Umbilical cord (tissue), 2 donors: Measurements from ENCODE around the gene FNDC11. TPM values are rescaled to one million over a fixed set of nuclear protein-coding genes. Genes with fewer than 3 reads are reported as not detected.

Experiments
- DNase-seq: peaks from one replicate; pipeline ENCODE4 v3.0.0-alpha.2; 2015; ENCODE audit warnings: low spot score
- total RNA-seq: library from RNA; depleted of rRNA; stranded (reverse); fragments of >200 nt; gene quantifications from one replicate; pipeline ENCODE4 v1.2.3, GENCODE V29; 2014; ENCODE audit warnings: low replicate concordance; ENCODE audit not compliant: insufficient read depth

FNDC11 gene
- total RNA-seq, 1 donor from 2014 or later: 1.2 TPM

GRCh38 chr20:63539441-63540370, 14.3 kb upstream of the FNDC11 start:
- DNase-seq: no peak

DNA sequence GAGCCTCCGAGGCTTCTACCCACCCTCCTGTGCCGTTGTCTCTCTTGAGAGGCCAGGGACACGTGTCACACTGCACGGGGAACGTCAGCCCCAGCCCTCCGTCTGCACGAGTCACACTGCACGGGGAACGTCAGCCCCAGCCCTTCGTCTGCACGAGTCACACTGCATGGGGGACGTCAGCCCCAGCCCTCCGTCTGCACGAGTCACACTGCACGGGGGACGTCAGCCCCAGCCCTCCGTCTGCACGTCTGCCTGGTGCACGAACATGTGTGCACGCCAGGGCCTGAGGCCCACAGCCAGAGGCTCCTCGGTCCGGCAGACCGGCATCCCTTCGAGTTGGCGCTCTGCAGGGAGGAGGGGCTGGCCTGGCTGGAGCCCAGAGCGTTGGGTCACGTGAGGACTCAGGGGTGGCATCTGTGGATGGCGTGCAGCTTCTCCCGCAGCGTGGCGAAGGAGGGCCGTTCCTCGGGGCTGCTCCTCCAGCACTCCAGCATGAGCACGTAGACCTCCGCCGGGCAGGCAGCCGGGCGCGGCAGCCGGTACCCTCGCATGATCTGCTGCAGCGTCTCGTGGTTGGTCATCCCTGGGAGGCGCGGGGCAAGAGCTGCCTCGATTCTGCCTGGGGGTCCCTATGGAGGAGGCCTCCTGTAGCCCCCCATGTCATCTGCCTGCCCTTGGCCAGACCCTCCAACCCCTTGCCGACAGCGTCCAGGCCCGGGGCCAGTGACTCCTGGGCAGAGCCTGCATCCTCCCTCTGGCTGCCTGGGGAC, 13.4 kb upstream of the FNDC11 start:
- DNase-seq: no peak

GRCh38 chr20:63541371-63541770, 12.6 kb upstream of the FNDC11 start:
- DNase-seq: no peak

GRCh38 chr20:63542031-63542559, 11.9 kb upstream of the FNDC11 start:
- DNase-seq: no peak

- DNase-seq: no peak
These were observed 11.3 kb upstream of the FNDC11 start for GRCh38 chr20:63542696-63543095.

- no peak for DNase-seq
These were observed 10.8 kb upstream of the FNDC11 start for GRCh38 chr20:63543131-63543530.

DNA sequence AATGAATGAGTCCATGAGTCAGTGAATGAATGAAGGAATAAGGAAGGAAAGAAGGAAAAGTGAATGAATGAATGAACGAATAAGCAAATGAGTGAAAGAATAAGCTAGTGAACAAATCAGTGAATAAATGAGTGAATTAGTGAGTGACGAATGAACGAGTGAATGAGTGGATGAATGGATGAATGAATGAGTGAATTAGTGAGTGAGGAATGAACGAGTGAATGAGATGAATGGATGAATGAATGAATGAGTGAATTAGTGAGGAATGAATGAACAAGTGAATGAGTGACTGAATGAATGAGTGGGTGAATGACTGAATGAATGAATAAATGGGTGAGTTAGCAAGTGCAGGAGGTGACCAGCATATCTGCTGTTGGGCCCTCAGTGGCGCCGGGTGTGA, 10.2 kb upstream of the FNDC11 start:
- no peak for DNase-seq

GRCh38 chr20:63544241-63544957, 9.6 kb upstream of the FNDC11 start:
- DNase-seq: no peak

- no peak for DNase-seq
These were observed 8.9 kb upstream of the FNDC11 start for GRCh38 chr20:63544958-63545516.

DNA sequence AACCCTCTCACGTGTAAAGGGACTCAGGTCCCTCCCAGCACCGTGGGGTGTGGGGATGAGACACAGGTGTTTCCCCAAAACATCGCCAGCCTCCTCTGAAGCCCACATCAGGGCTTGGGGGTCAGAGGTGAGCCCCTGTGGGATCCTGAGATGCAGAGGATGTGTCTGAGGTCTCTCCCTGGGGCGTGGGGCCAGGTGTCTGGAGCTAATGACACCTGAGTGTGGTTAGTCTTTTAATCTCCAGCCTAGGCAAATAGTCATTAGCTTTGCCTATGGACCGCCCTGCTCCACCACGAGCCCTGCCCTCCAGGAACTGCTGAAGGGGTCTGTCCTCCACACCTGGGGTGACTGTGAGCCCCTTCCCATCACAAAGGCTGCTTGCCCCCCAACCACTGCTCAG, 8.1 kb upstream of the FNDC11 start:
- DNase-seq: no peak

DNA sequence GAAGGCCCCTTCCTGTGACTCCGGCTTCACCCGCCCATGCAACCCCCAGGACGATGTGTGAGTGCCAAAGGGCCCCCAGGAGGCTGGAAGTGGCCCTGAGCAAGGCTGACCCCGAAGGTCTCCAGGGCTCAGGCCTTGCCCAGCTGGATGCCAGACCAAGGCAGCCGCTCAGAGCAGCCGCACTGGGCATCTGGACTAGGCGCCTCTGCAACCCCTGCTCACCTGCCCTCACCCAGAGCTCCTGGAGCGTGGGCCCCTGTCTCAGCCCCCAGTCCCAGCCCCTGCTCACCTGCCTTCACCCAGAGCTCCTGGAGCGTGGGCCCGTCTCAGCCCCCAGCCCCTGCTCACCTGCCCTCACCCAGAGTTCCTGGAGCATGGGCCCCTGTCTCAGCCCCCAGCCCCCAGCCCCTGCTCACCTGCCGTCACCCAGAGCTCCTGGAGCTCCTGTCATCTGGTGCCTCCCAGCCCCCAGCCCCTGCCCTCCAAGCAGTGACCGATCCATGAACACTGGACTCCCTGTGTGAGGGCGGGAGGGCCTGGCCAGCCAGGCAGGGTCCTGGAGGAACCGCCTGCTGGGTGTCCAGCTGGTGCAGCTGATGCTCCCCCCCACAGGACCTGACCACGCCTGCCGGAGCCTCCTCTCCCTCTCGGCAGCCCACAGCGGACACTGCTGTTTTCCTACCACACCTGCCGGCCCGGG, 7.6 kb upstream of the FNDC11 start:
- DNase-seq: no peak

GRCh38 chr20:63546956-63547724, 6.8 kb upstream of the FNDC11 start:
- DNase-seq: no peak

DNA sequence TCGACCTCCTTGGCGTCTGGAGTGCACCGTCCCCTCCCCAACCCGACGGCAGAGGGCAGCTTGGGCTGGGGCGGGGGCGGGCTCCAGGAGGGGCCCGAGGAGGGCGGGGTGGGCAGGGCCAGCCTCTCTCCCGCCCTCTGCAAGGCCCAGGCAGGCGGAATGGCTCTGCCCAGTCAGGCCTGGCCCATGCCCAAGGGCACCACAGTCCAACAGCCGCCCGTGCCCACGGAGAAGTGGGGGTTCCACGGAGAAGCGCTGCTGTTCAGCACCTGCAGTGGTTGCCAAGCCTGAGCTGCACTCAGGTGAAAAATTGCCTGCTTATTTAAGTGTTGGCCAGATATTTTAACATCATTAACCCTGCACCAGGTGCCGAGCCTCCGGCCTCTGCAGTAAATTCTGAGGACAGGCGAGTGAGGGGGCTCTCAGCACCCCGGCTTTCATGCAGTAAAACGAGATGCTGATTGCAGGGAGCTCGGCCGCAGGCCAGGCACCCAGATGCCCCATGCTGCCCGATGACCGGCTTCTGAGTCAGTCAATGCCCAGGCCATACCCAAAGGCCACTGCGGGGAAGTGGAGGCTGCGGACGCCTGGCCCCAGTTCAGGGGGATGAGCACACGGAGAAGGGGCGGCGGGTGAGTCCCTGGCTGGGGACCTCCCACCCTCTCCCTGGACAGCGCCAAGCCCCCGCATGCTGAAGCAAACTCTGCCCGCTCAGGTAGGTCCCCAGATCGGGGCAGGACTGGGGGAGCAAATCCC, 6.1 kb upstream of the FNDC11 start, which contains the start of gene SRMS:
SRMS (minus strand) TSS at position 25 of the 756 bp plus-strand sequence. CDS start 286 bp downstream, outside the sequence.
- no peak for DNase-seq

DNA sequence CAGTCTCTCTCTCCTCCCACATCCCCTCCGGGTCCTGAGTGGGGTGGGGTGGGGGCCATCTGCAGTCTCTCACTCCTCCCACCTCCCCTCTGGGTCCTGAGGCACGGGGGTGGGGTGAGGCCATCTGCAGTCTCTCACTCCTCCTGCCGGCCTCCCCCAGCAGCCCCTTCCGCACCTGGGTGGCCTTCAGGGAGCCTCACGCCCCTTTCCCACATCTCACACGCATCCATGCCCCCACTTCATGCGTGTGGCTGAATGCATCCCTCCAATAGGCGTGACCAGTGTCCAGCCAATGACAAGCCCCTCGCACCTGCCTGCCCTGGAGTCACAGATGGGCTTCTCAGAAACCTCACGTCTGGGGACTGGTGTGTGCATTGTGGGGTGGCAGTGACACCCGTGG, 5.4 kb upstream of the FNDC11 start:
- no peak for DNase-seq

GRCh38 chr20:63549019-63549418, 4.9 kb upstream of the FNDC11 start:
- no peak for DNase-seq

- no peak for DNase-seq
These were observed 4.2 kb upstream of the FNDC11 start for GRCh38 chr20:63549679-63550282.

- no peak for DNase-seq
These were observed 2.9 kb upstream of the FNDC11 start for GRCh38 chr20:63551068-63551467.

- peak; percentile 36 for DNase-seq
These were observed 1.3 kb upstream of the FNDC11 start for GRCh38 chr20:63552481-63553249.
